Mesodermal cell (in vitro differentiated cells): ENCODE results near the gene UFD1.

ENCODE experiments used
- H3K27ac ChIP-seq: 2 replicates; pipeline ENCODE4 v1.7.0; 2013; ENCODE audit warnings: mild to moderate bottlenecking, low read depth, low read length, moderate library complexity; ENCODE audit not compliant: severe bottlenecking
- H3K36me3 ChIP-seq: 2 replicates; pipeline ENCODE4 v1.7.1; 2013; ENCODE audit warnings: mild to moderate bottlenecking, low read length, moderate library complexity; ENCODE audit not compliant: control insufficient read depth, insufficient read depth
- H3K4me1 ChIP-seq: one replicate; pipeline ENCODE4 v1.7.1; 2013; ENCODE audit warnings: mild to moderate bottlenecking, low read length; ENCODE audit not compliant: insufficient read depth, control insufficient read depth, poor library complexity, severe bottlenecking
- H3K4me3 ChIP-seq: 2 replicates; pipeline ENCODE4 v1.7.0; 2013; ENCODE audit warnings: low read length, control low read depth, mild to moderate bottlenecking; ENCODE audit not compliant: insufficient read depth, poor library complexity, severe bottlenecking; ENCODE audit errors: extremely low read depth
- H3K9me3 ChIP-seq: 2 replicates; pipeline ENCODE4 v1.7.1; 2013; ENCODE audit warnings: mild to moderate bottlenecking, low read length, moderate library complexity; ENCODE audit not compliant: control insufficient read depth
- WGBS, 2 experiments: methylation state at CpG; one replicate each; pipeline ENCODE4 v1.1.5; 2013; ENCODE audit warnings: missing lambda C conversion rate in 2 of 2; ENCODE audit not compliant: insufficient coverage in 2 of 2; 5-methylcytosine and 5-hydroxymethylcytosine counted together

UFD1 gene

DNA sequence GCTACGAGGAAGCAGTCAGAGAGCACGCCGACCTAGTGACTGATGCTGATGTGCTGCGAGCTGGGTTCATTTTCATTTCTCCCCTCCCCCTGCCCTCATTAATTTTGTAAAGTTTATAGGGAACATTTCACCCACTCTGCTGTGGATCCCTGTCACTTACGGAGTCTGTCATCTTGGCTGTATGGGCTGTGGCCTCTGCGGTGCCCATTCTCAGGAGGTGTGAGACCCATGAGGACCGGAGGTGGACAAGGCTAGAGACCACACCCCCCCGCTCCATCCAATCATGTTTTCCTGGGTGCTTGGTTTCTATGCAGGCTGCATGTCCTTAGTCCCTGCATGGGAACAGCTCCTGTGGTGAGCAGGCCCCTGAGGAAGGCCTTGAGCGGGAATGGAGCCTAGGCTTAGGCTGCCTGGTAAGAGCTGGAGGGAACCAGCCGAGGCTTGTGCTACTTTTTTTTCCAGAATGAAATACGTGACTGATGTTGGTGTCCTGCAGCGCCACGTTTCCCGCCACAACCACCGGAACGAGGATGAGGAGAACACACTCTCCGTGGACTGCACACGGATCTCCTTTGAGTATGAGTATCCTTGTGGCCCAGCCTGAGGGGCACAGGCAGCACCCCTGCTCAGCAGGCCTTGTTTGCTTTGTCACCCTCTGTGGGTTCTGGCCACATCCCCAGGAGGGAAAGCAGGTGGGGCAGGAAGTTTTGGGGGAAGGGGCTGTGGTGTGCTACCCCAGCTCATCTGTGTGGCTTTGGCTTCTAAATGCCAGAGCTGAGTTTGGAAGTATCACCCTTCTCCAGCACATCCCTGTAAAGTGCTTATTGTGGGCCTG is 26.1 kb upstream of the UFD1 start:
- peaks cover 19% of the 10 kb centered on the region for H3K36me3 ChIP-seq
- H3K9me3 ChIP-seq, result no peaks in the 10 kb centered on the region
- 95% methylated on average over 12 to 15 of the region's 18 CpGs for WGBS, 2 experiments
- no peak overlapping the region for H3K27ac ChIP-seq
- no peaks in the 10 kb centered on the region for H3K4me1 ChIP-seq
- no peak overlapping the region for H3K4me3 ChIP-seq

- Histone ChIP-seq H3K4me3 (no peak overlapping the region), H3K9me3 (no peaks in the 10 kb centered on the region), H3K27ac (no peak overlapping the region), H3K4me1 (no peaks in the 10 kb centered on the region), H3K36me3 (peaks cover 13% of the 10 kb centered on the region)
- 79 to 91% methylated on average over 9 of the region's 9 CpGs for WGBS, 2 experiments
Measured at GRCh38 chr22:19503869-19504268, 24.9 kb upstream of the UFD1 start.

GRCh38 chr22:19503367-19503766 is 24.4 kb upstream of the UFD1 start:
- Histone ChIP-seq H3K36me3 (peaks cover 12% of the 10 kb centered on the region), H3K4me3 (no peak overlapping the region), H3K27ac (no peak overlapping the region), H3K4me1 (no peaks in the 10 kb centered on the region), H3K9me3 (no peaks in the 10 kb centered on the region)
- 85 to 88% methylated on average over 5 to 6 of the region's 7 CpGs for WGBS, 2 experiments

- no peaks in the 10 kb centered on the region for H3K4me1 ChIP-seq
- no peaks in the 10 kb centered on the region for H3K9me3 ChIP-seq
- peaks cover 22% of the 10 kb centered on the region for H3K36me3 ChIP-seq
- WGBS, 2 experiments, result 100% methylated on average over 2 of the region's 3 CpGs; no CpG with 5 or more reads in 1 of the 2 experiments
- no peak overlapping the region for H3K27ac ChIP-seq
- H3K4me3 ChIP-seq, result no peak overlapping the region
Measured at GRCh38 chr22:19501897-19502447, 23.0 kb upstream of the UFD1 start.

- Histone ChIP-seq H3K4me3 (no peak overlapping the region), H3K27ac (no peak overlapping the region), H3K9me3 (no peaks in the 10 kb centered on the region), H3K36me3 (peaks cover 35% of the 10 kb centered on the region), H3K4me1 (no peaks in the 10 kb centered on the region)
- WGBS, 2 experiments, result 91 to 95% methylated on average over 3 to 4 of the region's 4 CpGs
Measured at GRCh38 chr22:19499880-19500242, 20.9 kb upstream of the UFD1 start.

GRCh38 chr22:19499236-19499879 is 20.4 kb upstream of the UFD1 start:
- peaks cover 40% of the 10 kb centered on the region for H3K36me3 ChIP-seq
- H3K9me3 ChIP-seq, result no peaks in the 10 kb centered on the region
- no peak overlapping the region for H3K27ac ChIP-seq
- 91 to 93% methylated on average over 6 of the region's 7 CpGs for WGBS, 2 experiments
- no peaks in the 10 kb centered on the region for H3K4me1 ChIP-seq
- no peak overlapping the region for H3K4me3 ChIP-seq

- Histone ChIP-seq H3K36me3 (peaks cover 46% of the 10 kb centered on the region), H3K27ac (no peak overlapping the region), H3K9me3 (no peaks in the 10 kb centered on the region), H3K4me1 (no peaks in the 10 kb centered on the region), H3K4me3 (no peak overlapping the region)
- 93 to 100% methylated on average over 2 to 3 of the region's 3 CpGs for WGBS, 2 experiments
Measured at GRCh38 chr22:19498866-19499190, 19.8 kb upstream of the UFD1 start.

DNA sequence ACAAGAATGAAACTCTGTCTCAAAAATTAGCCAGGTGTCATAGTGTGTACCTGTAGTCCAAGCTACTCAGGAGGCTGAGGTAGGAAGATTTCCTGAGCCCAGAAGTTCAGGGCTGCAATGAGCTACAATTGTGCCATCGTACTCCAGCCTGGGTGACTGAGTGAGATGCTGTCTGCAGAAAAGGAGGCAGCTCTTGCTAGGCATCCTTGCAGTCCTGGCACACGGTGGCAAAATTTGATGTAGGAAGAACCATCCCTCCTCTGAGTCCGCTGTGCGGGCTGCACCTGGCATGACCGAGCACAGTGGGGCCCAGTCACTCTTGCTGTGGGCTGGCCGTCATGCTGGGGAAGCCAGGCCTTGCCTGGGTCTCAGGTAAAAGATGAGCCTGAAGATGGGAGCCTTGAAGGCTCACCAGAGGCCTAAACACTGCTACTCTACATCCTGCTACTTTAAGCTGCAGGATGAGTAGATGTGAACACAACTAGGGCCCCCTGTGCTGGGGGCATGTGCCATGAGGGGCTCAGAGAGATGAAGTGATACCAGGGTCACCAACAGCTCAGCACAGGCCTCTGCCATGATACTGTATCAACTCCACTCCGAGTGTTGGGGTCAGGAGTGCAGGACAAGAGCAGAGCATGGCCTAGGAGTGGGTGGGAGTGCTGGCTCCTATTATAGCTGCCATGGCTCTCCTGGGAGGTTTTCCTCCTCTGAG is 19.3 kb upstream of the UFD1 start:
- Histone ChIP-seq H3K9me3 (no peaks in the 10 kb centered on the region), H3K27ac (no peak overlapping the region), H3K4me3 (no peak overlapping the region), H3K36me3 (peaks cover 48% of the 10 kb centered on the region), H3K4me1 (no peaks in the 10 kb centered on the region)
- 90 to 98% methylated on average over 6 of the region's 7 CpGs for WGBS, 2 experiments

GRCh38 chr22:19497245-19497644 is 18.3 kb upstream of the UFD1 start:
- Histone ChIP-seq H3K9me3 (no peaks in the 10 kb centered on the region), H3K4me1 (no peaks in the 10 kb centered on the region), H3K4me3 (no peak overlapping the region), H3K36me3 (peaks cover 54% of the 10 kb centered on the region), H3K27ac (no peak overlapping the region)
- WGBS, 2 experiments, result 89 to 100% methylated on average over 1 to 3 of the region's 3 CpGs

DNA sequence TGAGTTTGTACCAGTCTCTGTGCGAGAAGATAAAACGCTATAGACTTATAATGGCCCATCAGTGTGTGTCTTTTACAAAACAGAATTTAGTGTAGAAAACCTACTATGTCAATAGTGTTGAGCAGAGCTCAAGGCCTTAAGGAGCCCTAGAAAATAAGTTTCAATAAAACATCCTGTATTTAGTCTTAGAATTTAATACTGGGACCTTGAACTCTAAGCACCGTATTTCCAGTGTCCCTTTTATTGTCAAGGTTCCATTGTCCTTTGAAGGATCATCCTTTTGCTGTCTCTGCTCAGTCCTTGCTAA is 17.3 kb upstream of the UFD1 start:
- no peak overlapping the region for H3K27ac ChIP-seq
- WGBS, 2 experiments, result 97 to 100% methylated on average over 2 to 3 of the region's 3 CpGs
- peaks cover 54% of the 10 kb centered on the region for H3K36me3 ChIP-seq
- H3K4me1 ChIP-seq, result no peaks in the 10 kb centered on the region
- H3K4me3 ChIP-seq, result no peak overlapping the region
- H3K9me3 ChIP-seq, result no peaks in the 10 kb centered on the region
